Fibroblast of lung (primary cell): ENCODE data around the gene PMIS2. TPM values are rescaled to one million over a fixed set of nuclear protein-coding genes. Genes with fewer than 3 reads are reported as not detected.
A peak's percentile ranks its signal among the peaks of the same experiment; 100 is the strongest.
"Not testable (repeated sequence)": the region's sequence is repeated elsewhere in the genome, so short reads cannot be mapped to it uniquely, and the experiment has no call there.

Experiments
- DNase-seq, 2 donors: peaks; one replicate each; pipeline versions ENCODE4 v3.0.0 to v3.0.0-alpha.2; 2010; ENCODE audit warnings: low read depth in 2 of 2
- H2AFZ ChIP-seq: 2 replicates; pipeline ENCODE4 v1.5.1; 2012; ENCODE audit warnings: low read length, control low read depth, inconsistent platforms
- H3K27ac ChIP-seq: 2 replicates; pipeline ENCODE4 v1.5.1; 2011; ENCODE audit warnings: low read length, control low read depth; ENCODE audit not compliant: insufficient read depth
- H3K27me3 ChIP-seq: 2 replicates; pipeline ENCODE4 v1.5.1; 2011; ENCODE audit warnings: mild to moderate bottlenecking, low read length; ENCODE audit not compliant: control insufficient read depth, insufficient read depth
- H3K36me3 ChIP-seq: 2 replicates; pipeline ENCODE4 v1.5.1; 2011; ENCODE audit warnings: low read length; ENCODE audit not compliant: control insufficient read depth, insufficient read depth
- H3K4me1 ChIP-seq: 2 replicates; pipeline ENCODE4 v1.5.1; 2011; ENCODE audit warnings: low read length; ENCODE audit not compliant: control insufficient read depth, insufficient read depth; ENCODE audit errors: extremely low read depth
- H3K4me2 ChIP-seq: 2 replicates; pipeline ENCODE4 v1.5.1; 2011; ENCODE audit warnings: low read length, control low read depth; ENCODE audit not compliant: insufficient read depth; ENCODE audit errors: extremely low read depth
- H3K4me3 ChIP-seq, 4 experiments: fragments of 200-600 bp in 1 of 4; sonication (generic) in 1 of 4; replicated peaks in 1 of 4; 2 replicates each; pipeline ENCODE4 v1.5.1; 2011 to 2016; ENCODE audit warnings: low read length in 4 of 4, low read depth in 3 of 4, mild to moderate bottlenecking in 3 of 4, control low read depth in 2 of 4, inconsistent platforms in 1 of 4, mixed read lengths in 1 of 4; ENCODE audit not compliant: insufficient read depth in 1 of 4; ENCODE audit errors: control extremely low read depth in 1 of 4
- H3K79me2 ChIP-seq: 2 replicates; pipeline ENCODE4 v1.5.1; 2012; ENCODE audit warnings: mild to moderate bottlenecking, low read length, inconsistent platforms; ENCODE audit not compliant: control insufficient read depth, insufficient read depth
- H3K9ac ChIP-seq: 2 replicates; pipeline ENCODE4 v1.5.1; 2011; ENCODE audit warnings: mild to moderate bottlenecking, low read length, control low read depth; ENCODE audit not compliant: insufficient read depth
- H3K9me3 ChIP-seq: 2 replicates; pipeline ENCODE4 v1.5.1; 2012; ENCODE audit warnings: low read depth, low read length; ENCODE audit not compliant: control insufficient read depth, insufficient read depth
- H4K20me1 ChIP-seq: 2 replicates; pipeline ENCODE4 v1.5.1; 2011; ENCODE audit warnings: low read length; ENCODE audit not compliant: control insufficient read depth, insufficient read depth; ENCODE audit errors: extremely low read depth
- CTCF ChIP-seq, 2 donors: IDR thresholded peaks in 1 of 2; conservative IDR thresholded peaks in 1 of 2; 1 replicate in 1 of 2; 2 replicates in 1 of 2; pipeline ENCODE4 v1.5.1; 2011 to 2012; ENCODE audit warnings: low read length in 2 of 2, control low read depth in 1 of 2, inconsistent platforms in 1 of 2, low read depth in 1 of 2, mild to moderate bottlenecking in 1 of 2
- EZH2 ChIP-seq: IDR thresholded peaks from 2 replicates; pipeline ENCODE4 v1.5.1; 2012; ENCODE audit warnings: low read length, control low read depth, mild to moderate bottlenecking; ENCODE audit errors: missing control alignments
- polyA plus RNA-seq, 2 donors: library from polyadenylated mRNA; depleted of rRNA in 1 of 2; stranded (reverse) in 1 of 2; unstranded in 1 of 2; fragments of >200 nt; gene quantifications; 2 replicates each; pipeline ENCODE4 v1.2.1, GENCODE V29; 2011 to 2012; ENCODE audit warnings: missing spikeins in 1 of 2
- total RNA-seq: library from RNA; depleted of rRNA; stranded (reverse); fragments of >200 nt; gene quantifications from 2 replicates; pipeline ENCODE4 v1.2.1, GENCODE V29; 2014

PMIS2 gene
- total and polyA plus RNA-seq, 2 donors (not counting 1 experiment from before 2014, with no cell fraction given) = not detected

DNA sequence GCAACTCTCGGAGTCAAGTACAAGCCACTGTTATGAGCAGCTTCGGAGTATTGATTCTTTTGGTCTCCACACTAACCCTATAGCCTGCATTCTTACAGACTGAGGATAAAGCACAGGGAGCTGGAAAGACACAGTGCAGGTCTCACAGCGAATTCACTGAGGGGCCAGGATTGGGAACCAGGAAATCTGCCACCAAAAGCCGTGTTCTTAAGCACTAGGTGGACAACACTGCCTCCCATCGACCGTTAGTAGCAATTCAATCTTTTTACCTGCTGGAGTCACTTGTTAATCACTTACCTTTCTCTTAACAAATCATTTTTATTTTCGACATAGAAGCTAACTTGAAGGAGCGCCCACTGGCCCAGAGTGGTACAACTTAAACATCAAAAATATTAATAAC lies 6.3 kb downstream of the PMIS2 start:
- H3K9ac ChIP-seq = no peak overlapping the region
- no peaks in the 10 kb centered on the region for H3K79me2 ChIP-seq
- H3K4me1 ChIP-seq = no peaks in the 10 kb centered on the region
- no peak overlapping the region for H3K4me2 ChIP-seq
- peak; percentile 16 to 62 for DNase-seq
- TF ChIP-seq CTCF (conservative IDR thresholded peaks at IDR 0.05 in 1 of 2, IDR thresholded peaks at IDR 0.05 in 1 of 2; ENCODE audit: low read depth in 1 of 2, low read length in 2 of 2) = peak; percentile 47 to 60
- TF ChIP-seq EZH2 = no peak
- H3K27me3 ChIP-seq = peaks cover 3% of the 10 kb centered on the region
- H2AFZ ChIP-seq = no peak overlapping the region
- no peaks in the 10 kb centered on the region for H4K20me1 ChIP-seq
- no peak overlapping the region for H3K4me3 ChIP-seq
- H3K9me3 ChIP-seq = no peaks in the 10 kb centered on the region
- no peak overlapping the region for H3K27ac ChIP-seq
- no peaks in the 10 kb centered on the region for H3K36me3 ChIP-seq

DNA sequence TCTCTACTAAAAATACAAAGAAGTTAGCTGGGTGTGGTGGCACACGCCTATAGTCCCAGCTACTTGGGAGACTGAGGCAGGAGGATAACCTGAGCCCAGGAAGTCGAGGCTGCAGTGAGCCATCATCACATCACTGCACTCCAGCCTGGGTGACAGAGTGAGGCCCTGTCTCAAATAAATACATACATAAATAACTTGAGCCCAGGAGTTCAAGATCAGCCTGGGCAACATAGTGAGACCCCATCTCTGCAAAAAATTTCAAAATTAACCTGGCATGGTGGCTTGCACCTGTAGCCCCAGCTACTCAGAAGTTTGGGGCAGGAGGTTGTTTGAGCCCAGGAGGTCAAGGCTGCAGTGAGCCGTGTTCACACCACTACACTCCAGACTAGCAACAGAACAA lies 9.1 kb downstream of the PMIS2 start:
- not testable (repeated sequence) for H3K27ac ChIP-seq, H3K4me2 ChIP-seq, H3K36me3 ChIP-seq, H3K4me3 ChIP-seq, H3K9me3 ChIP-seq, H2AFZ ChIP-seq, H3K9ac ChIP-seq, H3K27me3 ChIP-seq, DNase-seq, H3K79me2 ChIP-seq, H4K20me1 ChIP-seq, H3K4me1 ChIP-seq

DNA sequence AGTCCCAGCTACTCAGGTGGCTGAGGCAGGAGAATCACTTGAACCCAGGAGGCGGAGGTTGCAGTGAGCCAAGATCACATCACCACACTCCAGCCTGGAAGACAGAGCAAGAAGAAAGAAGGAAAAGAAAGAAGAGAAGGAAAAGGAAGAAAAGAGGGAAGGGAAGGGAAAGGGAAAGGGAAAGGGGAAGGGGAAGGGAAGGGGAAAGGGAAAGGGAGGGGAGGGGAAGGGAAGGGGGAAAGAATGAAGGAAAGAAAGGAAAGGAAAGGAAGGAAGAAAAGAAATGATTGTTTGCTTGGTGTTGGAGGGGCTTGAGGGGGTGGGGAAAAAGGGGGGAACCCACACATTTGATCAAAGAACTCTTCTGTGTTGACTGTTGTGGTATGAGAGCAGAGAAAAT lies 10.0 kb downstream of the PMIS2 start:
- H3K9me3 ChIP-seq = no peaks in the 10 kb centered on the region
- DNase-seq = no peak
- no peak overlapping the region for H3K27ac ChIP-seq
- no peaks in the 10 kb centered on the region for H3K79me2 ChIP-seq
- no peaks in the 10 kb centered on the region for H4K20me1 ChIP-seq
- H3K36me3 ChIP-seq = no peaks in the 10 kb centered on the region
- H3K4me3 ChIP-seq = no peak overlapping the region
- H2AFZ ChIP-seq = no peak overlapping the region
- H3K4me2 ChIP-seq = no peak overlapping the region
- no peaks in the 10 kb centered on the region for H3K4me1 ChIP-seq
- no peak for TF ChIP-seq CTCF (conservative IDR thresholded peaks at IDR 0.05 in 1 of 2, IDR thresholded peaks at IDR 0.05 in 1 of 2; ENCODE audit: low read depth in 1 of 2, low read length in 2 of 2)
- no peak for TF ChIP-seq EZH2
- H3K9ac ChIP-seq = no peak overlapping the region
- H3K27me3 ChIP-seq = no peaks in the 10 kb centered on the region
